ENCODE results near the gene PRKAB1. TPM values are rescaled to one million over a fixed set of nuclear protein-coding genes. Genes with fewer than 3 reads are reported as not detected.
"Not testable (repeated sequence)": the region's sequence is repeated elsewhere in the genome, so short reads cannot be mapped to it uniquely, and the experiment has no call there.

The PRKAB1 gene
- total RNA-seq, 1 experiment from 2014 or later = 42.2 TPM

DNA sequence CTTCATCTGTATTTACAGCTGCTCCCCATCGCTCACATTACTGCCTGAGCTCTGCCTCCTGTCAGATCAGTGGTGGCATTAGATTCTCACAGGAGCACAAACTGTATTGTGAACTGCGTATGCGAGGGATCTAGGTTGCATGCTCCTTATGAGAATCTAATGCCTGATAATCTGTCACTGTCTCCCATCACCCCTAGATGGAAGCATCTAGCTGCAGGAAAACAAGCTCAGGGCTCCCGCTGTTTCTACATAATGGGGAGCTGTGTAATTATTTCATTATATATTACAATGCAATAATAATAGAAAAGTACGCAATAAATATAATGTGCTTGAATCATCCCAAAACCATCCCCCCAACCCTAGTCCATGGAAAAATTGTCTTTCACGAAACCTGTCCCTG lies 9.8 kb upstream of the PRKAB1 start:
- not testable (repeated sequence) for H4K5ac ChIP-seq (ENCODE audit: insufficient read length, low read depth, low read length); H2BK120ac ChIP-seq (ENCODE audit: low read depth, low read length, poor library complexity, severe bottlenecking); H3K23ac ChIP-seq (ENCODE audit: insufficient read length, low read depth, low read length); H2BK5ac ChIP-seq (ENCODE audit: insufficient read length, low read length); H3T11ph ChIP-seq (ENCODE audit: low read length); H3K4me3 Mint-ChIP-seq; H3K9me3 ChIP-seq (ENCODE audit: control insufficient read depth, low read depth, low read length); H3K4me1 ChIP-seq (ENCODE audit: insufficient read depth, low read length); H3K79me2 ChIP-seq (ENCODE audit: insufficient read depth, low read length); H4K91ac ChIP-seq (ENCODE audit: insufficient read length, low read depth, low read length); H3K23me2 ChIP-seq (ENCODE audit: insufficient read length, low read depth, low read length, poor library complexity, severe bottlenecking); H3K27me3 ChIP-seq (ENCODE audit: insufficient read depth, low read length); H2BK20ac ChIP-seq (ENCODE audit: low read depth, low read length, poor library complexity, severe bottlenecking); H3K27ac ChIP-seq (ENCODE audit: insufficient read length, low read depth, low read length); H3K36me3 Mint-ChIP-seq (ENCODE audit: insufficient read depth in 1 of 3, low read depth in 3 of 3); DNase-seq; H2BK15ac ChIP-seq (ENCODE audit: low read depth, low read length); H3K56ac ChIP-seq (ENCODE audit: insufficient read length, low read depth, low read length); H3K9ac ChIP-seq (ENCODE audit: extremely low read depth, insufficient read length, low read length); H4K20me1 ChIP-seq (ENCODE audit: control insufficient read depth, insufficient read depth, insufficient read length); H4K8ac ChIP-seq (replicated peaks; ENCODE audit: insufficient read length, low read depth, low read length); H3K4me1 Mint-ChIP-seq; H3K18ac ChIP-seq (ENCODE audit: insufficient read length, low read depth, low read length); H3K4ac ChIP-seq (ENCODE audit: low read depth, low read length); H2AFZ ChIP-seq (ENCODE audit: low read length); H3K14ac ChIP-seq (ENCODE audit: insufficient read depth, low read length); H2AK5ac ChIP-seq (ENCODE audit: insufficient read length, low read length); H3K79me1 ChIP-seq (ENCODE audit: insufficient read depth, low read depth, low read length, poor library complexity, severe bottlenecking); H3K4me2 ChIP-seq (ENCODE audit: insufficient read depth, insufficient read length, low read length); H3K27ac Mint-ChIP-seq; H2BK12ac ChIP-seq (ENCODE audit: insufficient read length, low read depth, low read length)
- WGBS (ENCODE audit: extremely low coverage, insufficient read length, low lambda C conversion rate) = no CpG with 5 or more reads among the region's 6 CpGs
- Mint-ChIP-seq H3K9me3 (peaks cover 12 to 14% of the 10 kb centered on the region in 2 experiments), H3K27me3 (ENCODE audit: low read depth) (peaks cover 15% of the 10 kb centered on the region)

All from H9 (cell line).